Karpas-422 (cell line): ENCODE measurements around the gene ADAMTS6. TPM values are rescaled to one million over a fixed set of nuclear protein-coding genes. Genes with fewer than 3 reads are reported as not detected.

ENCODE experiments used
- DNase-seq: peaks from one replicate; pipeline ENCODE4 v3.0.0-alpha.2; 2015
- H2AFZ ChIP-seq: fragments of 200-600 bp; sonication (generic); 2 replicates; pipeline ENCODE4 v1.6.1; 2014; ENCODE audit warnings: antibody characterized with exemption, low read length, mixed read lengths
- H3K27ac ChIP-seq: fragments of 200-600 bp; sonication (generic); 2 replicates; pipeline ENCODE4 v1.5.1; 2014; ENCODE audit warnings: mild to moderate bottlenecking, low read length, moderate library complexity
- H3K27me3 ChIP-seq: fragments of 200-600 bp; sonication (generic); 2 replicates; pipeline ENCODE4 v1.6.1; 2014; ENCODE audit warnings: low read length, mixed read lengths
- H3K36me3 ChIP-seq: fragments of 200-600 bp; sonication (generic); 2 replicates; pipeline ENCODE4 v1.6.1; 2014; ENCODE audit warnings: low read length, mixed read lengths; ENCODE audit not compliant: insufficient read depth
- H3K4me1 ChIP-seq: fragments of 200-600 bp; sonication (generic); 2 replicates; pipeline ENCODE4 v1.6.1; 2014; ENCODE audit warnings: mild to moderate bottlenecking, low read length, mixed read lengths
- H3K4me2 ChIP-seq: fragments of 200-600 bp; sonication (generic); 2 replicates; pipeline ENCODE4 v1.6.1; 2014; ENCODE audit warnings: low read length, low read depth, mild to moderate bottlenecking; ENCODE audit not compliant: poor library complexity, severe bottlenecking
- H3K4me3 ChIP-seq: fragments of 200-600 bp; sonication (generic); 2 replicates; pipeline ENCODE4 v1.5.1; 2014; ENCODE audit warnings: mild to moderate bottlenecking, antibody characterized with exemption, low read length, mixed read lengths
- H3K79me2 ChIP-seq: fragments of 200-600 bp; sonication (generic); 2 replicates; pipeline ENCODE4 v1.6.1; 2014; ENCODE audit warnings: mild to moderate bottlenecking, low read length, mixed read lengths
- H3K9ac ChIP-seq: fragments of 200-600 bp; sonication (generic); 2 replicates; pipeline ENCODE4 v1.6.0; 2014; ENCODE audit warnings: low read length
- H3K9me2 ChIP-seq: fragments of 200-600 bp; sonication (generic), shearing (Covaris generic); replicated peaks from 2 replicates; pipeline ENCODE4 v1.6.0; 2014; ENCODE audit warnings: mild to moderate bottlenecking, low read length, moderate library complexity; ENCODE audit not compliant: insufficient read depth
- H3K9me3 ChIP-seq: fragments of 300-700, 200-600 bp; sonication (generic); 2 replicates; pipeline ENCODE4 v1.6.1; 2014; ENCODE audit warnings: low read length, mixed read lengths
- H4K20me1 ChIP-seq: fragments of 200-600 bp; sonication (generic); 2 replicates; pipeline ENCODE4 v1.6.1; 2014; ENCODE audit warnings: mild to moderate bottlenecking, antibody characterized with exemption, low read length, low read depth; ENCODE audit not compliant: insufficient read depth
- total RNA-seq: library from RNA; depleted of rRNA; stranded (reverse); fragments of >200 nt; shearing (Covaris generic); gene quantifications from 2 replicates; pipeline ENCODE4 v1.2.3, GENCODE V29; 2014; ENCODE audit warnings: low replicate concordance

The ADAMTS6 gene
- total RNA-seq, 1 experiment from 2014 or later = 2.6 TPM

- no peaks in the 10 kb centered on the region for H3K36me3 ChIP-seq
These were observed 348.1 kb downstream of the ADAMTS6 start for GRCh38 chr5:65133477-65134110.

GRCh38 chr5:65132386-65132785, 349.3 kb downstream of the ADAMTS6 start:
- no peaks in the 10 kb centered on the region for H3K9me3 ChIP-seq
- no peak overlapping the region for H2AFZ ChIP-seq
- H3K4me2 ChIP-seq = no peak overlapping the region
- no peaks in the 10 kb centered on the region for H3K36me3 ChIP-seq
- H3K9me2 ChIP-seq = no peaks in the 10 kb centered on the region
- H3K4me1 ChIP-seq = no peaks in the 10 kb centered on the region
- no peaks in the 10 kb centered on the region for H3K27me3 ChIP-seq
- no peak for DNase-seq
- H3K4me3 ChIP-seq = no peak overlapping the region
- H3K27ac ChIP-seq = no peak overlapping the region
- no peak overlapping the region for H3K9ac ChIP-seq
- H3K79me2 ChIP-seq = no peaks in the 10 kb centered on the region
- no peaks in the 10 kb centered on the region for H4K20me1 ChIP-seq

More at GRCh38 chr5:65133477-65134110, 348.1 kb downstream of the ADAMTS6 start:
- no peaks in the 10 kb centered on the region for H3K4me1 ChIP-seq
- no peak overlapping the region for H3K9ac ChIP-seq
- H2AFZ ChIP-seq = no peak overlapping the region
- H4K20me1 ChIP-seq = no peaks in the 10 kb centered on the region
- H3K4me3 ChIP-seq = no peak overlapping the region
- no peaks in the 10 kb centered on the region for H3K79me2 ChIP-seq
- H3K27ac ChIP-seq = no peak overlapping the region
- H3K4me2 ChIP-seq = no peak overlapping the region
- H3K9me2 ChIP-seq = no peaks in the 10 kb centered on the region
- no peak for DNase-seq
- H3K27me3 ChIP-seq = no peaks in the 10 kb centered on the region
- no peaks in the 10 kb centered on the region for H3K9me3 ChIP-seq

DNA sequence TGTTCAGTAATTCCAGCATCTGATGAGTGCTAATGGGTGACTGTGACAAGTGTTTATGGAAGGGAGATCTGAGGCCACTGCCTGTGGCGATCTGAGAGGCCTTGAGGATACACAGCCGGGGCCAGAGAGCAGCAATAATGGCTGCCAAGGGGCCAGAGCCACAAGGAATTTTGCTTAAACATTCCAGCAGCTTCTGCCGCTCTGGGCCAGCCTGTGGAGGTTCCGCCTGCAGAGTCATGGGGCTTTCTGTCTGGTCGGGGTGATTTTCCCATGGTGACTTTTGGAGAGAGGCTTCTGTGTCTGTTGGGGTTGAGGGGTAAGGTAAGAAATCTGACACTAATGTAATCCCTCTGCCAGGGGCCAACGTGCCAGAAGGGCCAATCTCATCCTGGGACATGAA, 353.5 kb downstream of the ADAMTS6 start:
- no peaks in the 10 kb centered on the region for H3K9me3 ChIP-seq
- no peaks in the 10 kb centered on the region for H3K79me2 ChIP-seq
- no peaks in the 10 kb centered on the region for H4K20me1 ChIP-seq
- no peak overlapping the region for H3K4me3 ChIP-seq
- H3K36me3 ChIP-seq = no peaks in the 10 kb centered on the region
- no peak for DNase-seq
- H3K4me1 ChIP-seq = no peaks in the 10 kb centered on the region
- H2AFZ ChIP-seq = no peak overlapping the region
- no peaks in the 10 kb centered on the region for H3K27me3 ChIP-seq
- no peaks in the 10 kb centered on the region for H3K9me2 ChIP-seq
- H3K4me2 ChIP-seq = no peak overlapping the region
- no peak overlapping the region for H3K27ac ChIP-seq
- H3K9ac ChIP-seq = no peak overlapping the region

- Histone ChIP-seq H3K9me2 (no peaks in the 10 kb centered on the region), H3K9ac (no peak overlapping the region), H3K9me3 (no peaks in the 10 kb centered on the region), H3K79me2 (no peaks in the 10 kb centered on the region), H2AFZ (no peak overlapping the region), H3K27ac (no peak overlapping the region), H3K27me3 (no peaks in the 10 kb centered on the region), H3K4me1 (no peaks in the 10 kb centered on the region), H3K36me3 (no peaks in the 10 kb centered on the region), H4K20me1 (no peaks in the 10 kb centered on the region), H3K4me2 (no peak overlapping the region), H3K4me3 (no peak overlapping the region)
- DNase-seq = no peak
These were observed 354.4 kb downstream of the ADAMTS6 start for GRCh38 chr5:65127161-65127901.

DNA sequence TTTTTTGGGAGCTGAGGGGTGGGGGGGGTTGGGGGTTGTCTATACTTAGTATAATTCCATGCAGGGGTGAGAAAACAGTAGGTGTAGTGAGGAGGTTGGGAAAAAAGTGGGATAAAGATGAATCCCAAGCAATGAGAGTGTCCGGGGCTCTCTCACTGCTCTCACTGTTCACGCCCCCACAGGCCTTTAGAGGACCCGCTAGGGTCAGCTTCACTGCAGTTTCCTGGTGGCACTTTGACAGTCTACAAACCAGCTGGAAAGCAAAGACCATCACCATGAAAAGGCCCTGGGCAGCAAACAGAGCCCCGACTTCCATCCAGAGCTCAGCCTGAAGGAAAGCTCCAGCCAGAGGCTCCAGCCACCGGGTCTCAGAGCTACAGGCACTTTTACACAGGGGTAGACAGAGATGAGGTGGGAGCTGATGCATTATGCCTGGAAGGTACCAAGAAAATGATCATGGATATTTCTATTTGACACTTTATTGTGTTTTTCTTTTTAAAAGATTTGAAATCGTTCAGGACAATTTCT, 355.1 kb downstream of the ADAMTS6 start:
- Histone ChIP-seq H2AFZ (no peak overlapping the region), H3K9me2 (no peaks in the 10 kb centered on the region), H3K27me3 (no peaks in the 10 kb centered on the region), H3K9me3 (no peaks in the 10 kb centered on the region), H4K20me1 (no peaks in the 10 kb centered on the region), H3K9ac (no peak overlapping the region), H3K79me2 (no peaks in the 10 kb centered on the region), H3K36me3 (no peaks in the 10 kb centered on the region), H3K4me3 (no peak overlapping the region), H3K27ac (no peak overlapping the region), H3K4me2 (no peak overlapping the region), H3K4me1 (no peaks in the 10 kb centered on the region)
- no peak for DNase-seq

DNA sequence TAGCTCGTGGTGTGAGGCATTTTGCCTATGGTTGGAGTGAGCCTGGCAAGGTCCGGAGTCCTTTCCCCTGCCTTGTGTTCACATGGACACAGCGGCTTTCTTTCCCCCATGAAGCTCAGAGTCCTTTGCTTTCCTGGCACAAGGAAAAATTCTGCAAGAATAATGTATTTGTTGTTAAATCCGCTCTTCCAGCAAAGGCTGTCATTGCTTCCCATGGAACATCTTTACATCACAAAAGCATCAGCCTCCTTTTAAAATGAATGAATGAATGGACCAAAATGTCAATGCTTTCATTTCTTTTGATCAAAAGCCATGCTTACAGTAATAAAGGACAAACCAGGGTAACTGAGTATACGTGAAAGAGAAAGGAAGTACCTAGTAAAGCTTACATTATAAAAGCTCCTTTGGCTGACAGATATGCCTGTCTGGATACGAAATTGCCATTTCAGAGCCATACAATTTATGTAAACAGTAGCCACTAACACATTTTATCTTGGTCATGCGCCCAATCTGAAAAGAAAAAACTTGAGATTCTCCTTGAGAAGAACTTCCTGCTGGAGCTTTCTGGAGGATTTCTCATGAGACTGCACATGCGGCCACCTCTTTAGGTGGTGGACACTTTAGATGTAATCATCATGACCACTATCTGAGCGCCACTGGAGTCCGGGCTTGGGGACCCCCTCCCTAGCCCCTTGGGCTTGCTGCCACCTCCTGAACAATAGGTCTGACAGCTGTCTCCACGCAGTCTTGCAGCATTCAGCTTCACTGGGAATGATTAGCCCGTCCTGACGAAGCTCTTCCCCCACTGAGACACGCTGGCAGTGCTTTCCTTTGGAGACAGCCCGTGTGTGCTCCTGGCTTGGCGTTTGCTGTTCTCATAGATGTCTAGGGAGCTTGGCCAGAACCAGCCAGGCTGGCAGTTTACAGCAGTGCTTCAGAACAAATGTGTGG, 355.9 kb downstream of the ADAMTS6 start:
- Histone ChIP-seq H3K36me3 (no peaks in the 10 kb centered on the region), H3K9me2 (no peaks in the 10 kb centered on the region), H4K20me1 (no peaks in the 10 kb centered on the region), H3K4me2 (no peak overlapping the region), H3K4me3 (no peak overlapping the region), H3K79me2 (no peaks in the 10 kb centered on the region), H3K27ac (no peak overlapping the region), H2AFZ (no peak overlapping the region), H3K4me1 (no peaks in the 10 kb centered on the region), H3K27me3 (no peaks in the 10 kb centered on the region), H3K9ac (no peak overlapping the region), H3K9me3 (no peaks in the 10 kb centered on the region)
- no peak for DNase-seq

- Histone ChIP-seq H3K9me2 (no peaks in the 10 kb centered on the region), H3K9ac (no peak overlapping the region), H3K27ac (no peak overlapping the region), H3K4me3 (no peak overlapping the region), H3K27me3 (no peaks in the 10 kb centered on the region), H3K4me2 (no peak overlapping the region), H3K36me3 (no peaks in the 10 kb centered on the region), H3K79me2 (no peaks in the 10 kb centered on the region), H4K20me1 (no peaks in the 10 kb centered on the region), H2AFZ (no peak overlapping the region), H3K4me1 (no peaks in the 10 kb centered on the region), H3K9me3 (no peaks in the 10 kb centered on the region)
- no peak for DNase-seq
These were observed 359.8 kb downstream of the ADAMTS6 start for GRCh38 chr5:65121880-65122436.
